Measurements from ENCODE around the gene DCUN1D1. TPM values are rescaled to one million over a fixed set of nuclear protein-coding genes. Genes with fewer than 3 reads are reported as not detected.

Gene DCUN1D1
- total and polyA plus RNA-seq, 2 of the 8 experiments (the other 6 are each of a cell fraction or from before 2014, with no cell fraction given): 6.8 to 70.3 TPM

DNA sequence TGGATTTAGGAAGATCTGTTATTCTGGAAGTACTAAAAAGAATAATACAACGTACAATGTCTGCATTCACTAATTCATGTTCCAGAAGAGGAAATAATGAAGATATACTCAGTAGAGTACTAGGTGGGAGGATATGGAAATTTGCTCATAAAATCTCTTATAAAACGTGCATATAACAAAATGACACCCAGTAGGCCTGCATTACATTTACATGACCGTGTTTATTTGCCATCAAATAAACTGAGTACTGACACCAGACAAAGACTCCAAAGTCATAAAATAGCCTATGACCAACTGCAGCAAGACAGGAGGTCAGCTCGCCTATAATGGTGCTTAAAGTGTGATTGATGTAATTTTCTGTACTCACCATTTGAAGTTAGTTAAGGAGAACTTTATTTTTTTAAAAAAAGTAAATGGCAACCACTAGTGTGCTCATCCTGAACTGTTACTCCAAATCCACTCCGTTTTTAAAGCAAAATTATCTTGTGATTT, 60.4 kb downstream of the DCUN1D1 start (continued):
- TF ChIP-seq TAF1 (IDR thresholded peaks at IDR 0.05; ENCODE audit: low read depth, low read length): no peak
- no peak for TF ChIP-seq SAP30 (IDR thresholded peaks at IDR 0.05; ENCODE audit: insufficient read depth, insufficient replicate concordance, low read length)
- no peak for TF ChIP-seq CHD2 (IDR thresholded peaks at IDR 0.05; ENCODE audit: low read length)
- no peak for TF ChIP-seq MAFK (IDR thresholded peaks at IDR 0.05; ENCODE audit: low read depth, low read length)
- no peak for TF ChIP-seq CEBPB (IDR thresholded peaks at IDR 0.05; ENCODE audit: low read depth, low read length)
